ENCODE measurements around the gene DBP. TPM values are rescaled to one million over a fixed set of nuclear protein-coding genes. Genes with fewer than 3 reads are reported as not detected.

Gene DBP
- total and polyA plus RNA-seq, 10 donors = 11.4 to 29.5 (median 23.3) TPM

DNA sequence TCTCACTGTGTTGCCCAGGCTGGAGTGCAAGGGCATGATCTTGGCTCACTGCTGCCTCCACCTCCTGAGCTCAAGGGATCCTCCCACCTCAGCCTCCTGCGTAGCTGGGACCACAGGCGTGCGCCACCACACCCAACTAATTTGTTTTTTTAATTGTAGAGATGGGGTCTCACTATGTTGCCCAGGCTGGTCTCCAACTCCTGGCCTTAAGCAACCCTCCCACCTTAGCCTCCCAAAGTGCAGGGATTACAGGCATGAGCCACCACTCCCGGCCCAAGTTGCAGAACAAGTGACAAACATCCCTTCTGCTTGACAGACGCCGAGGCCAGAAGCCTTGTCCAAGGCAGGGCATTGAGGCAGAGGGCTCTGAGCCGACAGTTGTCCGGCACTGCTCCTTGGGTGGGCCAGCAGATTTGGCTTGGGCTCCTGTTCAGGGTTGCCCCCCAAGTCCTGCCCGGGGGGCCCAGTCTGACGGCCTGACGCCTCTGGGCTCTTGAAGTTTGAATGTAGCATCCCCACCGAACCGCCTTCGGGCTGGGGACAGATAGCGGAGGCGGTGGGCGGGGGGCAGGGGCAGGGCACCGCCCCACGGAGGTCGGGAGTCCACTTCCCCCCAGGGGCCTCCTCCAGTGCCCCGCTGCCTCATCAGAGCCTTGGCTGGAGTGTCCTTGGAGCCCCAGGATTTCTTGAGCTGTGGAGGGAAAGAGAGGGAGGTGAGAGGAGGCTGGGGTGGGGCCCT lies 36.3 kb downstream of the DBP start:
- 84 to 93% (median 87%) methylated on average over 12 to 21 of the region's 21 CpGs for WGBS, 5 donors
- H3K9me3 ChIP-seq = no peaks in the 10 kb centered on the region
- DNase-seq = no peak
- H3K27me3 ChIP-seq (replicated peaks in 1 of 7) = peaks cover 0 to 29% (median 0%) of the 10 kb centered on the region in 7 donors
- intact Hi-C loops (cut with DNase I; ENCODE audit: low total_unique reads) = no loop called here
- H3K4me3 ChIP-seq = no peak overlapping the region
- H3K27ac ChIP-seq = no peak overlapping the region
- no peaks in the 10 kb centered on the region for H3K36me3 ChIP-seq
- no peaks in the 10 kb centered on the region for H3K4me1 ChIP-seq
- TF ChIP-seq POLR2A (IDR thresholded peaks at IDR 0.05) (no peak), POLR2AphosphoS5 (IDR thresholded peaks at IDR 0.05) (no peak)
- TF ChIP-seq, protein P1, sequence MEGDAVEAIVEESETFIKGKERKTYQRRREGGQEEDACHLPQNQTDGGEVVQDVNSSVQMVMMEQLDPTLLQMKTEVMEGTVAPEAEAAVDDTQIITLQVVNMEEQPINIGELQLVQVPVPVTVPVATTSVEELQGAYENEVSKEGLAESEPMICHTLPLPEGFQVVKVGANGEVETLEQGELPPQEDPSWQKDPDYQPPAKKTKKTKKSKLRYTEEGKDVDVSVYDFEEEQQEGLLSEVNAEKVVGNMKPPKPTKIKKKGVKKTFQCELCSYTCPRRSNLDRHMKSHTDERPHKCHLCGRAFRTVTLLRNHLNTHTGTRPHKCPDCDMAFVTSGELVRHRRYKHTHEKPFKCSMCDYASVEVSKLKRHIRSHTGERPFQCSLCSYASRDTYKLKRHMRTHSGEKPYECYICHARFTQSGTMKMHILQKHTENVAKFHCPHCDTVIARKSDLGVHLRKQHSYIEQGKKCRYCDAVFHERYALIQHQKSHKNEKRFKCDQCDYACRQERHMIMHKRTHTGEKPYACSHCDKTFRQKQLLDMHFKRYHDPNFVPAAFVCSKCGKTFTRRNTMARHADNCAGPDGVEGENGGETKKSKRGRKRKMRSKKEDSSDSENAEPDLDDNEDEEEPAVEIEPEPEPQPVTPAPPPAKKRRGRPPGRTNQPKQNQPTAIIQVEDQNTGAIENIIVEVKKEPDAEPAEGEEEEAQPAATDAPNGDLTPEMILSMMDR (IDR thresholded peaks at IDR 0.05 in 8 of 11, conservative IDR thresholded peaks at IDR 0.05 in 3 of 11) = no peak

DNA sequence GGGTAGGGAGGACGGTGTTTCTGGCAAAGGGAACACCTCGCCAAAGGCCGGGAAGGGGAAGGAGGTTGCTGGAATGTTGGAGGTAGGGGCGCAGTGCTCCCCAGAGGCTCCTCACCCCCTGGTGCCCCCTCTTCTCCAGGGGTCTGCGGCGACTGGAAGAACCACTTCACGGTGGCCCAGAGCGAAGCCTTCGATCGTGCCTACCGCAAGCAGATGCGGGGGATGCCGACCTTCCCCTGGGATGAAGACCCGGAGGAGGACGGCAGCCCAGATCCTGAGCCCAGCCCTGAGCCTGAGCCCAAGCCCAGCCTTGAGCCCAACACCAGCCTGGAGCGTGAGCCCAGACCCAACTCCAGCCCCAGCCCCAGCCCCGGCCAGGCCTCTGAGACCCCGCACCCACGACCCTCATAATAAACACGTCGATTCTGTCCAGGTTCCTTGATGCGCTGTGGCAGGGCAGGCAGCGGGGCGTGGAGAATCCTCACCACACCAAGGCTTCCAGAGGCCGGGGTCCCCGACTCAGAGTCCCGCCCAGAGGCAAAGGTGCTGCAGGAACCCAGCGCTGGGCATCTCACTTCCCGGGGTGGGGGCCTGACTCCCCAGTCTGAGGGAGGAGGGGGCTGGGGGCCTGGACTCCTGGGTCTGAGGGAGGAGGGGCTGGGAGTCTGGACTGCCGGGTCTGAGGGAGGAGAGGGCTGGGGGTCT lies 38.0 kb downstream of the DBP start:
- DNase-seq = no peak
- Histone ChIP-seq H3K27me3 (replicated peaks in 1 of 7) (peaks cover 0 to 29% (median 0%) of the 10 kb centered on the region in 7 donors), H3K27ac (no peak overlapping the region), H3K4me3 (no peak overlapping the region), H3K36me3 (no peaks in the 10 kb centered on the region), H3K9me3 (no peaks in the 10 kb centered on the region), H3K4me1 (no peaks in the 10 kb centered on the region)
- TF ChIP-seq POLR2AphosphoS5 (IDR thresholded peaks at IDR 0.05) = no peak
- TF ChIP-seq POLR2A (IDR thresholded peaks at IDR 0.05) = no peak
- TF ChIP-seq, protein P1 (IDR thresholded peaks at IDR 0.05 in 8 of 11, conservative IDR thresholded peaks at IDR 0.05 in 3 of 11) = no peak
- intact Hi-C loops (cut with DNase I; ENCODE audit: low total_unique reads) = no loop called here
- 76 to 86% (median 79%) methylated on average over 20 to 30 of the region's 30 CpGs for WGBS, 5 donors

DNA sequence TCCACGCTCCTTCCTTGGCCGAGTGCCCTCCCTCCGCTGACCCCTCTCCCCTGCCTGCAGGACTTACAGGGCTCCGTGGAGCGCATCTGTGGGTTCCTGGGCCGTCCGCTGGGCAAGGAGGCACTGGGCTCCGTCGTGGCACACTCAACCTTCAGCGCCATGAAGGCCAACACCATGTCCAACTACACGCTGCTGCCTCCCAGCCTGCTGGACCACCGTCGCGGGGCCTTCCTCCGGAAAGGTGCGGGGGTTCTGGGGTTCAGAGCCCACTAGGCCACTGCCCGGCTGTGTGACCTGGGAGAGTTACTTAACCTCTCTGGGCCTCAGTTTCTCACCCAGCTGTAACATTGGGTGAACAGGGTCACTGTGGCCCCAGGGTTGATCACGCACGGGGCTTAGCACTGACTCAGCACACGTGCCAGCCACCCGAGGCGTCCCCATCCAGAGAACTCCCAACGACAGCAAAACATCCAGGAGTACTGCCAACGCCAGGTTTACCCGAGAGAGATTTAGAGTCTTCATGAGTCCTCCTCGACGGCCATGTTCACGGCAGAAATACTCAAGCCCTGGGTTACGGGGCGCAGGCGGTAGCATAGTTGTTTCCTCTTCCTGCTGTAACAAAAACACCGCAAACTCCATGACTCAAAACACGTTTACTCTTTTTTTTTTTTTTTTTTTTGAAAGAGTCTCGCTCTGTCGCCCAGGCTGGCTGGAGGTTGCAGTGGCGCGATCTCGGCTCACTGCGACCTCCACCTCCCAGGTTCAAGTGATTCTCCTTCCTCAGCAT lies 40.3 kb downstream of the DBP start:
- no peaks in the 10 kb centered on the region for H3K36me3 ChIP-seq
- intact Hi-C loops (cut with DNase I; ENCODE audit: low total_unique reads) = no loop called here
- TF ChIP-seq POLR2A (IDR thresholded peaks at IDR 0.05) (no peak), POLR2AphosphoS5 (IDR thresholded peaks at IDR 0.05) (no peak)
- TF ChIP-seq, protein P1 (IDR thresholded peaks at IDR 0.05 in 8 of 11, conservative IDR thresholded peaks at IDR 0.05 in 3 of 11) = no peak
- WGBS, 5 donors = 65 to 78% (median 71%) methylated on average over 30 to 39 of the region's 39 CpGs
- no peaks in the 10 kb centered on the region for H3K4me1 ChIP-seq
- H3K27ac ChIP-seq = peak overlapping the region in 2 of 8 donors; percentile 14 to 47
- no peaks in the 10 kb centered on the region for H3K9me3 ChIP-seq
- peaks cover 0 to 29% (median 0%) of the 10 kb centered on the region in 7 donors for H3K27me3 ChIP-seq (replicated peaks in 1 of 7)
- peak overlapping the region in 1 of 8 donors; percentile 32 for H3K4me3 ChIP-seq
- no peak for DNase-seq

Data from spleen (tissue), 11 donors.